ENCODE results near the gene MZF1.
A peak's percentile ranks its signal among the peaks of the same experiment; 100 is the strongest.

The MZF1 gene

DNA sequence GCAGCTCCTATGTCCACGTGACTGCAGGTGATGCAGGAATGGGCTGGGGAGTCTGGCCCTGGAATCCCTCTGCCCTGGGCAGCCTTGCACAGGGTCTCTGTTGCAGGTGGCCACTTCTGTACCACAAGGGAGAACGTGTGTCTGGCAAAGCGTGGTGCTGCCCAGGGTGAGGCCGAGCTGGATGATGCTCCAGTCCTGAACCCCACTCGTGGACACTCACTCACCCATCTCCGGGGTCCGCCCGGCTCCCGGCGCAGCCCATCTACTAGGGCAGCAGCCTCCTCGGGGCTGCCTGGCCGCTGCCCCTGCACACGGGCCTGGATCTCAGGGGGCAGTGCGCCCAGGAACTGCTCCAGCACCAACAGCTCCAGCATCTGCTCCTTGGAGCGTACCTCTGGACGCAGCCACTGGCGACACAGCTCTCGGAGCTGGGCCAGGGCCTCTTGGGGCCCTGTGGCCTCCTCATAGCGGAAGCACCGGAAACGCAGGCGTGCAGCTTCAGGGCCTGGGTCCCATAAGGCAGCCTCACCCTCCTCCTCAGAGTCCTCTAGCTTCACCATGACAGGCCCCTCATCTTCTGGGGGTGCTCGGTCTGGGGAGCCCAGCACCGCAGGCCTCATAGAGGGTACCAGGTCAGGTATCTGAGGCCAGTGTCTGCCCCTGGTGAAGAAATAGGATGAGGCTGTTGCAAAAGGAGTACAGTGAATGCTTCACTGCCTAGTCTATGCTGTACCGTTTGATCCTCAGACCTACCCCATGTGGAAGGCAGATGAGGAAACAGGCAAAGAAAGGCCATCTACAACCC is 2.2 kb downstream of the MZF1 start:
- no peak for DNase-seq (ENCODE audit: low read depth)

- no peak for DNase-seq (ENCODE audit: low read depth)
Measured at GRCh38 chr19:58569943-58570670, 3.0 kb downstream of the MZF1 start.

DNA sequence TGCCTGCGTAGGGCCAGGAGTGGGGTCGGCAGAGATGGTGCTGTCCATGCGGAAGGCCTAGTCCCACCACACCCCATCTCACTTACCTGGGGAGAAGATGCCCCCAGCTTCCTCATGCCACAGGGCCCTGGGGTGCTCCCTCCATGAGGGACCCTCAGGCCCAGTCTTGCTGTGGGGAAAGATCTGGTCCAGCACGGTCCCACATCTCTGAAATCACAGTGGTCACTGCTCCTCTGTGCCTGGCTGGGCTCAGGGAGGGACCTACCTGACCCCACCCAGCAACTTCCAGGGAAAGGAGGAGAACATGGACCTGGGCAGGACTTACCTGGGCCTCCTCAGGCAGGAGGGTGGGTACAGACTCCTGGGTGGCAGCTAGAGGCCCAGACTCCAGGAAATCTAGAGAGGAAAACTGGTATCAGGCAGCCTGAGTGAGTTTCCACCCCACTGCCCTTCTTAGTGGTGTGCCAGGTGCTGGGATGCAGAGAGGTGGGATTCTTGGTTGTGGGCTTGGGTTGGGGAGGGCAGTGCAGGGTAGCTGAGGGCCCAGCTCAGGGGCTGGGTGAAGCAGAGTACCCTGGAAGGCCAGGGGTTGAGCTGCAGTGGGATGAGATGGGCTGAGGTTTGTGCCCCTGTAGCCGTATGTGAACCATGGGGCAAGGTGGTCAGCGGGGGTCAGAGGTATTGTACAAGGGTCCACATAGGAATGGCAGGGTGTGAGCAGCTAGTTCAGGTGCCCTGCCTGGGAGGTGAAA is 3.8 kb downstream of the MZF1 start:
- DNase-seq (ENCODE audit: low read depth): no peak

- DNase-seq (ENCODE audit: low read depth): no peak
Measured at GRCh38 chr19:58568453-58569130, 4.5 kb downstream of the MZF1 start.

- no peak for DNase-seq (ENCODE audit: low read depth)
Measured at GRCh38 chr19:58566989-58567388, 6.1 kb downstream of the MZF1 start.

DNA sequence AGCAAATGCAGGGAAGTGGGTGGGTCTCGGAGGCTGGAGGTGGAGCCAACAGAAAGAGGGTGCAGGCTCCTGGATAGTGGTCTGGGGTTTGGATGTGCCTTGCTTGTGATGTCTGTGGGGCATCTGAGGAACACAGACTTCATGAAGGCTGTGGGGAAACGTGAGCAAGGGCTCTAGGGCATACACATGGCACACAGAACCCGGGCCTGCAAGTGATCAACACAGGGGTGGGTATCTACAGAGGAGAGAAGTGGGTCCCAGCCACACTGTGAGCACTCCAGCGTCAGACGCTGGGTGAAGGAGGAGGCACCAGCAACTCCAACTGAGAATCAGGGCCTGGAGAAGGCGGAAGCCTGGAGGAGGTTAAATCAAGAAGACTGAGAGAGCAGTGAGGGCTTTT is 9.3 kb downstream of the MZF1 start:
- DNase-seq (ENCODE audit: low read depth): no peak

DNA sequence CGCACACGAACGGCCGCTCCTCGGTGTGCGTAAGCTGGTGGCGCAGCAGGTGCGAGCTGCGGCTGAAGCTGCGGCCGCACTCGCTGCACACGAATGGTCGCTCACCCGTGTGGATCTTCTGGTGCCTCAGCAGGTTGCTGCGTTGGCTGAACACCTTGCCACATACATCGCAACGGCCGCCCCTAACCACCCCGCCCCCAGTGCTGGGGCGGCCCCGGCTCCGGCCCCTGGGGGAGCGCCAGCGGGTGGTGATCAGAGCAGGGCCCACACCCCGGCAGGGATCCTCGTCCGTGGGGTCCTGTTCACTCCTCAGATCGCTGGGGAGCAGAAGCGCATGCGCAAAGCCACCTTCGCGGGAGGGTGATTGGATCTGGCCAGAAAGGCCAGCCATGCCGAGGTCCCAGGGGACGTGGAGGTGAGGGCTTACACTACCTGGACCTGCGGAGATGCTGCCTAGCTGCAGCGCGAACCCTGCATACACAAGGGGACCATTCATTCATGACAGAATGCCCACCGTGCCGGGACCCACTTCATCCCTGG is 10.0 kb downstream of the MZF1 start:
- DNase-seq (ENCODE audit: low read depth): no peak

DNA sequence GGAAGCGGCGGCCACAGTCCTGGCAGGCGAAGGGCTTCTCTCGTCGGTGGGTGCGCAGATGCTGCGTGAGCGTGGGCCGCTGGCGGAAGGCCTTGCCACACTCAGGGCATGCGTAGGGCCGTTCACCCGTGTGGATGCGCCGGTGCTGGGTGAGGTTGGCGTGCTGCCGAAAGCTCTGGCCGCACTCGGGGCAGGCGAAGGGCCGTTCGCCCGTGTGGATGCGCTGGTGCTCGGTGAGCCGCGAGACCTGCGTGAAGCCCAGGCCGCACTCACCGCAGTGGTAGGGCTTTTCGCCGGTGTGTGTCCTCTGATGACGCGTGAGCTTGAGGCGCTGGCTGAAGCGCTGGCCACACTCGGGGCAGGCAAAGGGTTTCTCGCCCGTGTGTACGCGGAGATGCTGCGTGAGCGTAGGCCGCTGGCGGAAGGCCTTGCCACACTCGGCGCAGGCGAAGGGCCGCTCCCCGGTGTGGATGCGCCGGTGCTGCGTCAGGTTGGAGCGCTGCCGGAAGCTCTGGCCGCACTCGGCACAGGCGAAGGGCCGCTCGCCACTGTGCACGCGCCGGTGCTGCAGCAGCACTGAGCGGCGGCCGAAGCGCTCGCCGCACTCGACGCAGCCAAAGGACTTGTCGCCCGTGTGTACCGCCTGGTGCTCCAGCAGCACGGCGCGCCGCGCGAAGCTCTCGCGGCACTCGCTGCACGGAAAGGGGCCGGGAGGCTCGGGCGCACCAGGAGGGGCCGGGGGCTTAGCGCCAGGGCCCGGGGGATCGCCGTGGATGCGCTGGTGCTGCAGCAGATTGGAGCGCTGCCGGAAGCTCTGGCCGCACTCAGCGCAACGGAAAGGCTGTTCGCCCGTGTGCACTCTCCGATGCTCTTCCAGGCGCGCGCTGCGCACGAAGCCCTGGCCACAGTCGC is 10.8 kb downstream of the MZF1 start:
- DNase-seq (ENCODE audit: low read depth): peak; percentile 11

GRCh38 chr19:58561373-58562121 is 11.6 kb downstream of the MZF1 start:
- DNase-seq (ENCODE audit: low read depth): no peak

- DNase-seq (ENCODE audit: low read depth): no peak
Measured at GRCh38 chr19:58560921-58561320, 12.2 kb downstream of the MZF1 start.

- no peak for DNase-seq (ENCODE audit: low read depth)
Measured at GRCh38 chr19:58560007-58560887, 12.9 kb downstream of the MZF1 start.

DNA sequence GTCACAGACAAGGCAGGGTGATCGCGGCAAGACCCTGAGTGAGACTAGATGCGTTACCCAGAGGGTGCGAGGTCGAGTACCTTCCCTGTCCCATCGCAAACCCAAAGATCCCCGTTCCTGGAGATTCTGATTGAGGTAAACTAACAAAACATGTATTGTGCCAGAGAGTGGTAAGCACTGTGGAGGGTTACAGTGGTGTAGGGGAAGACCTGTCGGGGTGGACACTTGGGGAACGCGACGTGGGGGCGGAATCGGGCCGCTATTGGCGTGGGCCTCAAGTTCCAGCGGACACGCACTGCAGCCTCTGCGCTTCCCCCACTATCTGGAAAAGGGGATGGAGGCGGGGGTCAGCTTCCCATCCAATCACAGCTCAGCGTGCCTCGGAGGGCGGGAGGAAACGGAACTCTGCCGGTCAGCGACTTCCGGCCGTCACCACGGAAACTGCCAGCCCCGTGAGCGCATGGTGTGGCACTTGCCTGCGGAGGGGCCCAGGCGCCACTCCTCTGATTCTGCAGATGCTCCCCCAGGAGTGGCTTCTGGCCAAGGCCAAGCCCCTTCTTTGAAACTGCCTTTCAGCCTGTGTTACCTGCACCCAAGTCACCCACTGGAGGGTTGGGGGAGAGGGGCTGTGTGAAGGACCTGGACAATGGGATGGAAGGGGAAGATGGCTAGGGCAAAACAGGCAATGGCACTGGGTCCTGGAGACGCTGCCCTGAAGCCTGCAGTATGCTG is 13.7 kb downstream of the MZF1 start:
- peak; percentile 86 for DNase-seq (ENCODE audit: low read depth)

DNA sequence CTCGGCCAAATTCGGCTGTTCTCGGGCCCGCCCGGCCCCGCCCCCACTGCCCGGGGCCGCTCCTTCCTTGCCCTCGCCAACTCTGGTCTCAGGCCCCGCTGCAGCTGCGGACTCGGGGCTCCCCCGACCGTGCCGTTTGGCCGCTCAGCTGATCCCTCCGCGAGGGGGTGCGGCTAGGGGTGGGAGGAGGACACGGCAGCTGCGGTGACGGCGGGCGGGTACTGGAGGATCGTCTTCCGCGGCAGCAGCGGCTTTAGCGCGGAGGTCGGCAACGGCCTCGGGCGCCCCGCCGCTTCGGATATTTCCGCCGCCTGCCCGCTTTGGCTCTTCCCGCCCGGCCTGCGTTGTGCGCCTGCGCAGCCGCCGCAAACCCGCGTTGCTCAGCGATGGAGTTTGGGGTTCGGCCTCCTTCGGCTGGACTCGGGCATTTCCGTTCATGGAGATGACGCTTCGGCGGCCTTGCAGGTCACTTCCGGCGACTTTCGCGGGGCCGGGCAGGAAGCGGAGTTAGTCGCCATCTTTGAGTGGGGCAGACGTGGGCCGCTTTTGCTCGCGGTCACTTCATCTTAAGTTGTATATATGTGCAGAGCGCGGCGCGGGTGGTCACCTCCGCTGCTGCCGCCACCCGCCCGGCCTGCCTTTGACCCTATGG is 14.4 kb downstream of the MZF1 start:
- DNase-seq (ENCODE audit: low read depth): peak; percentile 95

DNA sequence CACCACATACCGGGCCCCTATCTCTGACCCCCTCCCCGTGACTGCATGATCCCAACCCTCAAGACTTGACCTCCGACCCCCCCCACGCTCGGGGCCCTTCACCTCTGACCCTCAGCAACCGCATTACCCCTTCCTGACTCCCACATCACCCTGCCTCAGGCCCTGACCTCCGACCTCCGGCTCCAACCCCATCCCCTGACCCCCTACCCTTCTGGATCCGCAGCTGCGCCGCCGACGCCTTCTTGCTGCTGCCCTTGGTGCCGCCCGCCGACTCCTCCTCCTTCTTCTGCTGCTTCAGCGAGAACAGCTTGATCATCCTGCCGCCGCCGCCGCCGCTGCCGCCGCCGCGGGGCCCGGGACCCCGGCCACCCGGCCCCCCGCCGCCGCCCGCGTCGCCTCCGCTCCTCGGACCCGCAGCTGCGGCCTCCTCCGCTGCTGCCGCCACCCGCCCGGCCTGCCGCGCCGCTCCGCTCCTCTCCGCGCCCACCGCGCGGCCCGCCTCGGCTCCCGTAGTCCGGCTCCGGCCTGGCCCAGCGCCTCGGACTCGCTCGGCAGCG is 15.0 kb downstream of the MZF1 start, which contains the start of gene UBE2M:
Gene UBE2M (minus strand): TSS at position 546 of the 557 bp plus-strand sequence. CDS start 230 bp downstream, at position 316.
- DNase-seq (ENCODE audit: low read depth): peak; percentile 12

DNA sequence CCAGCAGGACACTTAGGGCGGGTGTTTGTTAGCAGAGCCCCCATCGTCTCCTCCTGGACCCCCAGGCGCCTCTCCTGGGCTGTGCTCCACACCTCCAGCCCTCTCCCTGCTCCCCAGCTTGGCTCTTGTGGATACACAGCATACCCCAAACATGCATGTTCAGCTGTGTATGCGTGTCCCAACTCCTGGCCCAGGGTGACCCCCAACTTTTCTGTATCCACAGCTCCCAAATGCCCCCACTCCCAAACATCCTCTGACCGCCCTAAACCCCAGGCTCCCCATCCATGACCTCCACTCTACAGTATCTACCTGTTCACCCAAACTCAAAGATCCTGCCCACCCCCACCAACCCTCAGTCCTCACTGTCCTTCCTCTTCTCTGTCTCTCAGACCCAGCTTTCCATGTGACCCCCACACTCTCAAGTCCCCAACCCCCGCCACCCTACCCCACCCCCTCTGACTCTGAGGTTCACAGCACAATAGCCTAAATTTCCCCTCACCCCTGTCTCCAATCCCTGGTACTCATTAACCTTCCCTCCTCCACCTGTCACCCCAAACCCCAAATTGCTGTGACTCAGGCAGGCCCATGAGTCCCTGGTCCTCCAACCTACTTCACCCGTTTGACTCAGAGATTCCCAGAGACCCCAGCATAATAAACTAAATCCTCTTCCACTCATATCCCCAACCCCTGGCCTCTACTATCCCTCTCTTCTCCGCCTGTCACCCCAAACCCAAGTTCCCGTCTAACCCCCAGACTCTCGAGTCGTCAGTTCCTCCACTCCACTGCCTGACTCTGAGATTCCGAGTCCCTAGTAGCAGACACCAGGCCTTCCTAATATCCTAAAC is 15.7 kb downstream of the MZF1 start:
- no peak for DNase-seq (ENCODE audit: low read depth)

- no peak for DNase-seq (ENCODE audit: low read depth)
Measured at GRCh38 chr19:58556622-58557220, 16.4 kb downstream of the MZF1 start.

Measured in stromal cell of bone marrow (primary cell).